OCI-LY3 (cell line): ENCODE data around the gene MCUB.

Experiments used
- H2AFZ ChIP-seq: fragments of 200-600, 300-600 bp; shearing (Covaris generic); 2 replicates; pipeline ENCODE4 v1.6.0; 2014; ENCODE audit warnings: antibody characterized with exemption, low read depth, low read length
- H3K27ac ChIP-seq: fragments of 200-600, 300-600 bp; sonication (generic); 2 replicates; pipeline ENCODE4 v1.5.1; 2014; ENCODE audit warnings: mild to moderate bottlenecking, low read length, moderate library complexity, mixed read lengths
- H3K27me3 ChIP-seq: fragments of 200-600, 300-600 bp; sonication (generic); 2 replicates; pipeline ENCODE4 v1.6.1; 2014; ENCODE audit warnings: low read depth, low read length, mixed read lengths
- H3K36me3 ChIP-seq: fragments of 200-600, 300-600 bp; sonication (generic); replicated peaks from 2 replicates; pipeline ENCODE3; 2014; ENCODE audit warnings: low read depth, low read length, mixed read lengths
- H3K4me1 ChIP-seq: fragments of 300-600, 200-600 bp; sonication (generic); 2 replicates; pipeline ENCODE4 v1.6.1; 2014; ENCODE audit warnings: low read length, mixed read lengths
- H3K4me2 ChIP-seq: fragments of 200-600, 300-600 bp; sonication (generic); 2 replicates; pipeline ENCODE4 v1.6.1; 2014; ENCODE audit warnings: low read length, mixed read lengths
- H3K4me3 ChIP-seq: fragments of 300-600, 200-600 bp; sonication (generic); 2 replicates; pipeline ENCODE4 v1.5.1; 2014; ENCODE audit warnings: antibody characterized with exemption, mild to moderate bottlenecking, low read length, moderate library complexity
- H3K79me2 ChIP-seq: fragments of 300-600, 200-600 bp; shearing (Covaris generic); 2 replicates; pipeline ENCODE4 v1.6.1; 2014; ENCODE audit warnings: mild to moderate bottlenecking, low read length, mixed read lengths
- H3K9ac ChIP-seq: fragments of 300-600, 200-600 bp; shearing (Covaris generic); 2 replicates; pipeline ENCODE4 v1.6.0; 2014; ENCODE audit warnings: mild to moderate bottlenecking, low read length, moderate library complexity
- H3K9me3 ChIP-seq: fragments of 200-600, 300-600 bp; shearing (Covaris generic); 2 replicates; pipeline ENCODE4 v1.6.1; 2014; ENCODE audit warnings: low read length, mixed read lengths; ENCODE audit not compliant: insufficient read depth
- H4K20me1 ChIP-seq: fragments of 200-600, 300-600 bp; sonication (generic); 2 replicates; pipeline ENCODE4 v1.6.1; 2016; ENCODE audit warnings: low read length, mixed read lengths; ENCODE audit not compliant: insufficient read depth
- EZH2phosphoT487 ChIP-seq: fragments of 200-600 bp; shearing (Covaris generic); IDR thresholded peaks from 2 replicates; pipeline ENCODE4 v1.6.1; 2018; ENCODE audit warnings: antibody characterized with exemption, mixed run types, low read depth
- TF ChIP-seq, protein P1 (sequence below): fragments of 200-600, 300-600 bp; sonication (generic); IDR thresholded peaks from 2 replicates; pipeline ENCODE4 v1.5.1; 2014; ENCODE audit warnings: antibody characterized with exemption, low read length, low read depth

Gene MCUB

GRCh38 chr4:109600431-109600830 lies 40.4 kb downstream of the MCUB start:
- Histone ChIP-seq H3K9me3 (no peaks in the 10 kb centered on the region), H3K27me3 (no peaks in the 10 kb centered on the region), H3K79me2 (no peaks in the 10 kb centered on the region), H3K27ac (no peak overlapping the region), H3K9ac (no peak overlapping the region), H3K4me3 (no peak overlapping the region), H2AFZ (no peak overlapping the region), H3K36me3 (no peaks in the 10 kb centered on the region), H3K4me2 (no peak overlapping the region), H3K4me1 (no peaks in the 10 kb centered on the region), H4K20me1 (no peaks in the 10 kb centered on the region)
- TF ChIP-seq EZH2phosphoT487, result no peak
- TF ChIP-seq, protein P1, sequence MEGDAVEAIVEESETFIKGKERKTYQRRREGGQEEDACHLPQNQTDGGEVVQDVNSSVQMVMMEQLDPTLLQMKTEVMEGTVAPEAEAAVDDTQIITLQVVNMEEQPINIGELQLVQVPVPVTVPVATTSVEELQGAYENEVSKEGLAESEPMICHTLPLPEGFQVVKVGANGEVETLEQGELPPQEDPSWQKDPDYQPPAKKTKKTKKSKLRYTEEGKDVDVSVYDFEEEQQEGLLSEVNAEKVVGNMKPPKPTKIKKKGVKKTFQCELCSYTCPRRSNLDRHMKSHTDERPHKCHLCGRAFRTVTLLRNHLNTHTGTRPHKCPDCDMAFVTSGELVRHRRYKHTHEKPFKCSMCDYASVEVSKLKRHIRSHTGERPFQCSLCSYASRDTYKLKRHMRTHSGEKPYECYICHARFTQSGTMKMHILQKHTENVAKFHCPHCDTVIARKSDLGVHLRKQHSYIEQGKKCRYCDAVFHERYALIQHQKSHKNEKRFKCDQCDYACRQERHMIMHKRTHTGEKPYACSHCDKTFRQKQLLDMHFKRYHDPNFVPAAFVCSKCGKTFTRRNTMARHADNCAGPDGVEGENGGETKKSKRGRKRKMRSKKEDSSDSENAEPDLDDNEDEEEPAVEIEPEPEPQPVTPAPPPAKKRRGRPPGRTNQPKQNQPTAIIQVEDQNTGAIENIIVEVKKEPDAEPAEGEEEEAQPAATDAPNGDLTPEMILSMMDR, result no peak

DNA sequence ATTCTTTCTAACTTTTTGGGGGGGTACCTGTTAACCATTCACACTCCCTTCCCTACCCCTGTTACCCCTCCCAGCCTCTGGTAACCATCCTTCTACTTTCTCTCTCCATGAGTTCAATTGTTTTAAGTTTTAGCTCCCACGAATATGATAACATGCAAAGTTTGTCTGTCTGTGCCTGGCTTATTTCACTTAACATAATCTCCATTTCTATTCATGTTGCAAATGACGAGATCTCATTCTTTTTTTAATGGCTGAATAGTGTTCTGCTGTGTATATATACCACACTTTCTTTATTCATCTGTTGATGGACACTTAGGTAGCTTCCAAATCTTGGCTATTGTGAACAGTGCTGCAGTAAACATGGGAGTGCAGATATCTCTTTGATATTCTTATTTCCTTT lies 41.3 kb downstream of the MCUB start:
- no peaks in the 10 kb centered on the region for H3K36me3 ChIP-seq
- no peaks in the 10 kb centered on the region for H3K27me3 ChIP-seq
- H3K4me2 ChIP-seq, result no peak overlapping the region
- no peaks in the 10 kb centered on the region for H3K9me3 ChIP-seq
- no peak overlapping the region for H3K27ac ChIP-seq
- TF ChIP-seq, protein P1, result no peak
- TF ChIP-seq EZH2phosphoT487, result no peak
- no peaks in the 10 kb centered on the region for H3K79me2 ChIP-seq
- no peak overlapping the region for H3K9ac ChIP-seq
- no peak overlapping the region for H2AFZ ChIP-seq
- no peaks in the 10 kb centered on the region for H3K4me1 ChIP-seq
- H3K4me3 ChIP-seq, result no peak overlapping the region
- H4K20me1 ChIP-seq, result no peaks in the 10 kb centered on the region

DNA sequence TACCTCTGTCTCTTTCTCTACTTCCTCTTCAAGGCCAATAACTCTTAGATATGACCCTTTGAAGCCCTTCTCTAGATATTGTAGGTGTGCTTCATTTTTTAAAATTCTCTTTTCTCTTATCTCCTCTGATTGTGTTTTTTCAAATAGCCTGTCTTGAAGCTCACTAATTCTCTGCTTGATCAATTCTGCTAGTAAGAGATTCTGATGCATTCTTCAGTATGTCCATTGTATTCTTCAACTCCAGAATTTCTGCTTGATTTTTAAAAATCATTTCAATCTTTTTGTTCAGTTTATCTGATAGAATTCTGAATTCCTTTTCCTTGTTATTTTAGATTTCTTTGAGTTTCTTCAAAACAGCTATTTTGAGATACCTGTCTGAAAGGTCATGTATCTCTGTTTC lies 47.9 kb downstream of the MCUB start:
- Histone ChIP-seq H3K79me2 (peaks cover 2% of the 10 kb centered on the region; the same call in 1 of the 2 replicates), H2AFZ (no peak overlapping the region)
- TF ChIP-seq, protein P1, result no peak

DNA sequence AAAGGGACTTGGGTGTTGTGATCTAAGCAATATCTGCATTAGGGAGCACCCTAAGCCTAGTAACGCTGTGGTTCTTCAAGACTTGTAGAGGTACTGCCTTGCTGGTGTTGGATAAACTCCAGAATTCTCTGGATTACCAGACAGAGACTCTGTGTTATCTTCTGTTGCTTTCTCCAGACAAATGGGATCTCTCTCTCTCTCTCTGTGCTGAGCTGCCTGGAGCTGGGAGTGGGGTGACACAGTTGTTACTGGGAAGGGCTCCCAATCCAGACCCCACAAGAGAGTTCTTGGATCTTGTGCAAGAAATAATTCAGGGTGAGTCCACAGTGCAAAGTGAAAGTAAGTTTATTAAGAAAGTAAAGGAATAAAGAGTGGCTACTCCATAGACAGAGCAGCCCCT lies 48.8 kb downstream of the MCUB start:
- peaks cover 6% of the 10 kb centered on the region; the same call in 1 of the 2 replicates for H3K9me3 ChIP-seq
- TF ChIP-seq EZH2phosphoT487, result no peak
- TF ChIP-seq, protein P1, result no peak

More for the DNA sequence above, 47.9 kb downstream of the MCUB start:
- H3K4me1 ChIP-seq, result no peaks in the 10 kb centered on the region
- H3K27me3 ChIP-seq, result no peaks in the 10 kb centered on the region
- H3K4me3 ChIP-seq, result no peak overlapping the region
- H3K9ac ChIP-seq, result no peak overlapping the region
- no peaks in the 10 kb centered on the region for H4K20me1 ChIP-seq
- no peak overlapping the region for H3K4me2 ChIP-seq
- H3K9me3 ChIP-seq, result peaks cover 6% of the 10 kb centered on the region; the same call in 1 of the 2 replicates
- H3K27ac ChIP-seq, result no peak overlapping the region
- peaks cover 4% of the 10 kb centered on the region for H3K36me3 ChIP-seq

More for the DNA sequence above, 48.8 kb downstream of the MCUB start:
- Histone ChIP-seq H3K4me1 (no peaks in the 10 kb centered on the region), H3K4me2 (no peak overlapping the region), H2AFZ (no peak overlapping the region), H3K9ac (no peak overlapping the region), H3K27ac (no peak overlapping the region), H3K4me3 (no peak overlapping the region), H4K20me1 (no peaks in the 10 kb centered on the region), H3K79me2 (peaks cover 2% of the 10 kb centered on the region; the same call in 1 of the 2 replicates), H3K27me3 (no peaks in the 10 kb centered on the region), H3K36me3 (peaks cover 4% of the 10 kb centered on the region)
